ENCODE results near the gene MLC1. TPM values are rescaled to one million over a fixed set of nuclear protein-coding genes. Genes with fewer than 3 reads are reported as not detected.

Gene MLC1
- total RNA-seq, 1 donor from 2014 or later, result 0.66 TPM

DNA sequence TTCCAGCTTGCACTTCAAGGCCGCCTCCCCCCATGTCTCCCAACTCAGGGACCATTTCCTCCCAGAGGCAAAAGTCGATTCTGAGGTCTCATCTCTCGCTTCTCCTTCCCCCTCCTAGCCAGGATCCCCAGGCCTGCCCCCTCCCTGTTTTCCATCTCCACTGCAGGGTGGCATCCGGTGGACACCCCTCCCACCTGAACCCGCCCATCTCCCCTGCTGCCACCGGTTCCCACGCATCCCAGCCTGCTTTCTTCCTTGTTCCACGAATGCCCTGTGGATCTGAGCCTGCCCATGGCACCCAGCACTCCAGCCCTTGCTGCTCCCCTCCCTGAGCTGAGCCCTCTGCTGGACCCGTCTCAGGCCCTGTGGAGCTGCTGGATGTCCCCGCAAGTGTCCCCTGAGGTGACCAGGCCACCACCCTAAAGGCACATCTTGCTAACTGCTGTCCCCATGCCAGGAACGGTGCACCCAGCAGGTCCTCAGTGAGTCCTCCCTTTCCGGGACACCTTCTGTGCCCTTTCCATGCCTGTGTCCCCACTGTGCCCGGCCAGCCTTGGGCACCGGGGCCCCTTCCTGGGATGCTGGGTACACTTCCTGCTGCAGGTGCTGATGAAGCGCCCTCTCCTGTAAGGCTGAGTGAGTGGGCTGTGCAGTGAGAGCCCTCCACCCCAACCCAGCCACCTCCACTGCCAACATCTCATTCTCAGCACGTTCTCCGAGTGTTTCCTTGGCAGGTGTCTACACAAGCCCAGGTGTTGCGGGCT, 73.6 kb downstream of the MLC1 start:
- no peak overlapping the region for H3K27ac ChIP-seq (replicated peaks)
- DNase-seq, result peak; percentile 5
- peaks cover 10% of the 10 kb centered on the region for H3K4me1 ChIP-seq
- H3K36me3 ChIP-seq, result no peaks in the 10 kb centered on the region
- TF ChIP-seq, protein P1, sequence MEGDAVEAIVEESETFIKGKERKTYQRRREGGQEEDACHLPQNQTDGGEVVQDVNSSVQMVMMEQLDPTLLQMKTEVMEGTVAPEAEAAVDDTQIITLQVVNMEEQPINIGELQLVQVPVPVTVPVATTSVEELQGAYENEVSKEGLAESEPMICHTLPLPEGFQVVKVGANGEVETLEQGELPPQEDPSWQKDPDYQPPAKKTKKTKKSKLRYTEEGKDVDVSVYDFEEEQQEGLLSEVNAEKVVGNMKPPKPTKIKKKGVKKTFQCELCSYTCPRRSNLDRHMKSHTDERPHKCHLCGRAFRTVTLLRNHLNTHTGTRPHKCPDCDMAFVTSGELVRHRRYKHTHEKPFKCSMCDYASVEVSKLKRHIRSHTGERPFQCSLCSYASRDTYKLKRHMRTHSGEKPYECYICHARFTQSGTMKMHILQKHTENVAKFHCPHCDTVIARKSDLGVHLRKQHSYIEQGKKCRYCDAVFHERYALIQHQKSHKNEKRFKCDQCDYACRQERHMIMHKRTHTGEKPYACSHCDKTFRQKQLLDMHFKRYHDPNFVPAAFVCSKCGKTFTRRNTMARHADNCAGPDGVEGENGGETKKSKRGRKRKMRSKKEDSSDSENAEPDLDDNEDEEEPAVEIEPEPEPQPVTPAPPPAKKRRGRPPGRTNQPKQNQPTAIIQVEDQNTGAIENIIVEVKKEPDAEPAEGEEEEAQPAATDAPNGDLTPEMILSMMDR (IDR thresholded peaks at IDR 0.05; ENCODE audit: borderline replicate concordance), result no peak
- no peaks in the 10 kb centered on the region for H3K9me3 ChIP-seq (replicated peaks)
- no peak overlapping the region for H3K4me3 ChIP-seq
- intact Hi-C loops (cut with micrococcal nuclease), result no loop called here
- peaks cover 84% of the 10 kb centered on the region for H3K27me3 ChIP-seq (ENCODE audit: low read depth)

DNA sequence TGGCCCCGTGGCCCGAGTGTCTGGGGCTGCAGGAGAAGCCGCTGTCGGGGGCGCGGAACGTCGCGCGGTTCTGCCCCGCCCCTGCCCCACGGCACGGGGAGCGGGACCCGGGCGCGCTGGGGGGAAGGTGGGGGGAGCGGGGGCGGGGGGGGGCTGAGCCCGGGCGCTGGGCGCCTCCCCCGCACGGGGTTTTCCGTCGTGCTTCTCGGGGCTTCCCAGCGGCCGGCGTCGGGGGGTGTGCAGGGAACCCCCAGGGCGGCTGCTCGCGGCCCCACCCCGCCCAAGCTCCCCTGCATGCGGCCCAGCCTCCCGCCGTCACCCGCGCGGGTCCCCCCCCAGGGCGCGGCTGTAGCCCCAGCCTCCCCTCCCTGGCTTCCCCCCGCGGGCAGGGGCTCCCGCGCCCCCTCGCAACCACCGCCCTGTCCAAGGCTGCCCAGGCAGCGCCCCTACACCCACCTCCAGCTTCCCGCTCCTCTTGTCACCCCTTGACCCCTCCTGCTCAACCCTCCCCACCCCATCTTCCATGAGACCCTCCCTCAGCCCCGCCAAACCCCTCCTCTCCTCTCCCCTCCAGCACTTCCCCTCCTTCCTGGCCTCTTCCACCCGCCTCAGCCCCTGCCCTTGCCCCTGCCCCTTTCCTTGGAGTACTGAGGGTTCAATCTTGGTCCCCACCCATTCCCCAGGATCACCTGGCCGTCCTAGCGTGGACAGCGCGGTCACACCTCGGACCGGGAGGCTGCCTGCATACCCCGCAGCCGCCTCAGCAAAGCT, 74.4 kb downstream of the MLC1 start:
- Histone ChIP-seq H3K4me3 (no peak overlapping the region), H3K36me3 (no peaks in the 10 kb centered on the region), H3K27ac (replicated peaks) (no peak overlapping the region), H3K27me3 (ENCODE audit: low read depth) (peaks cover 76% of the 10 kb centered on the region), H3K9me3 (replicated peaks) (no peaks in the 10 kb centered on the region), H3K4me1 (peaks cover 10% of the 10 kb centered on the region)
- no peak for DNase-seq
- TF ChIP-seq, protein P1 (IDR thresholded peaks at IDR 0.05; ENCODE audit: borderline replicate concordance), result no peak
- intact Hi-C loops (cut with micrococcal nuclease), result no loop called here

DNA sequence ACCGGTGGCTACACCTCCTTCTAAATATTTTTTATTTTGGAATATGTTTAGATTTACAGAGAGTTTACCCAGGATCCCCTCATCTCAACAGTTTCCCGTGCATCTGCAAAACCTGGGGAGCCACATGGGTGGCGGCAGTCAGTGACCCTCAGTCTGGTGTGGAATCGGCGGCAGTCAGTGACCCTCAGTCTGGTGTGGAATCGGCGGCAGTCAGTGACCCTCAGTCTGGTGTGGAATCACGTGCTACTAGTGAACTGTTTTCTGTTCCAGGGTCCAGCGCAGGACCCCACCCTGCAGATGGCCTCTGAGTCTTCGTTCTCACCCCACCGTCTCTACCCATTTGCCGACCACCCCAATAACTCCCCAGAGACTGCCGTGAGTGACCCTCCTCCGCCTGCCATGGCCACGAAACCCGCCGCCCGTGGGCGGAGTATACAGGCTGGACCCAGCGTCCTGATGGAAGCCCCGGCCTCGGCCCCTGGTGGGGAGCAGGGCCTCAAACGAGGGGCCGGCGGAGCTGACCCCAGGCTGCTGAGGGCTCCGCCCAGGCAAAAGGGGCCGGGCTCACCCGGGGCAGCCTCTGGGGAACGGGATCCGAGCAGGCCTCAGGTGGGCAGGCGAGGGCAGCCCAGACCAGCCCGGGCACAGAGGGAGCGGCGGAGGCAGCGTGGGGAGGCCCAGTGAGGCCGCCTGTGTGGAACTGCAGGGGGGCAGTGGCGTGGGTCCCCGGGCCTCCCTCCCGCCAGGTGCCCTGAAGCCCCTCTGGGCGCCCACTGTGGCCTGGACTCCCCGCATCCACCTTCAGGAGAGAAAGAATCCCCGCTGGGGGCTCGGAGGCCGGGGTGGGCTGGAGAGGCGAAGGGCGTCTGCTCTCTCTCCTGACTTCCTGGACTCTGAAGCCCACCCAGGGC, 75.2 kb downstream of the MLC1 start:
- Histone ChIP-seq H3K4me1 (peaks cover 8% of the 10 kb centered on the region), H3K4me3 (no peak overlapping the region), H3K36me3 (no peaks in the 10 kb centered on the region), H3K9me3 (replicated peaks) (no peaks in the 10 kb centered on the region), H3K27ac (replicated peaks) (no peak overlapping the region), H3K27me3 (ENCODE audit: low read depth) (peaks cover 68% of the 10 kb centered on the region)
- intact Hi-C loops (cut with micrococcal nuclease), result no loop called here
- peak; percentile 7 for DNase-seq
- TF ChIP-seq, protein P1 (IDR thresholded peaks at IDR 0.05; ENCODE audit: borderline replicate concordance), result no peak

Other genes with a start within 250 kb of the MLC1 start
- 4.1 TPM for gene ZBED4, start 231.6 kb downstream of the MLC1 start, total RNA-seq
- gene ALG12, start 167.0 kb downstream of the MLC1 start, total RNA-seq, result 17.0 TPM
- gene CRELD2, start 166.8 kb downstream of the MLC1 start, total RNA-seq, result 25.5 TPM
- gene PIM3, start 124.7 kb downstream of the MLC1 start, total RNA-seq, result 57.1 TPM
- not detected for gene IL17REL, start 72.7 kb downstream of the MLC1 start, total RNA-seq
- not detected for gene TTLL8, start 27.1 kb downstream of the MLC1 start, total RNA-seq
- 0.49 TPM for gene MOV10L1, start 4.6 kb upstream of the MLC1 start, total RNA-seq
- gene PANX2, start 85.3 kb upstream of the MLC1 start, total RNA-seq, result 0.58 TPM
- 21.0 TPM for gene TRABD, start 100.5 kb upstream of the MLC1 start, total RNA-seq
- 15.0 TPM for gene SELENOO, start 115.6 kb upstream of the MLC1 start, total RNA-seq
- 18.3 TPM for gene TUBGCP6, start 159.6 kb upstream of the MLC1 start, total RNA-seq
- gene HDAC10, start 165.8 kb upstream of the MLC1 start, total RNA-seq, result 13.6 TPM
- gene MAPK12, start 176.3 kb upstream of the MLC1 start, total RNA-seq, result 17.2 TPM
- gene MAPK11, start 185.0 kb upstream of the MLC1 start, total RNA-seq, result 7.8 TPM
- 50.2 TPM for gene PLXNB2, start 222.2 kb upstream of the MLC1 start, total RNA-seq
- 1.2 TPM for gene DENND6B, start 241.6 kb upstream of the MLC1 start, total RNA-seq

Data from left ventricle myocardium inferior (tissue), 1 donor.